Fibroblast of the aortic adventitia (primary cell): ENCODE results near the gene TMF1. TPM values are rescaled to one million over a fixed set of nuclear protein-coding genes. Genes with fewer than 3 reads are reported as not detected.

Experiments
- DNase-seq: peaks from one replicate; pipeline ENCODE4 v3.0.0-alpha.2; 2010; ENCODE audit warnings: low read depth
- H3K4me3 ChIP-seq: 2 replicates; pipeline ENCODE4 v1.5.1; 2011; ENCODE audit warnings: low read depth, mild to moderate bottlenecking, control low read depth, low read length, moderate library complexity
- CTCF ChIP-seq: IDR thresholded peaks from 2 replicates; pipeline ENCODE4 v1.5.1; 2011; ENCODE audit warnings: mild to moderate bottlenecking, low read length, control low read depth, inconsistent platforms; ENCODE audit not compliant: insufficient read depth
- total RNA-seq: library from RNA; depleted of rRNA; stranded (reverse); fragments of >200 nt; gene quantifications from 2 replicates; pipeline ENCODE4 v1.2.3, GENCODE V29; 2012; ENCODE audit warnings: low replicate concordance

TMF1 gene
- total RNA-seq, 1 donor = 41.0 TPM

DNA sequence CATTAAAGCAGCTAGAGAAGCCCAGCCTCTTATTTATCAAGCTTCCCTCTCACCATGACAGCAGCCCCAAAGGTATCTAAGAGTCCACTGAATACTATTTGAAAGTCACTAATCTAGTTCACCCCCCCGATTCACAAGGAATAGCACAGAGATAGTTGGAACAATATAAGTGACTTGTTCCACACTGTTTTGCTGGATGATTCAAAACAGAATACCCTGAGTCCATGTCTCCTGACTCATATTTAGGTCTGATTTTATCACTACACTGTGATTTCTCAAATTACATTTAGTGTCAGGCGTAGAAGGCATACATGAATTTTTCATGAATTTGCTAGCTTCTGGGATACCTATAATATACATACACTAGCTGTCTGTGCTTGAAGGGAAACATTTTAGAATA is 20.0 kb downstream of the TMF1 start:
- H3K4me3 ChIP-seq = no peak overlapping the region
- peak; percentile 39 for DNase-seq
- TF ChIP-seq CTCF = no peak

DNA sequence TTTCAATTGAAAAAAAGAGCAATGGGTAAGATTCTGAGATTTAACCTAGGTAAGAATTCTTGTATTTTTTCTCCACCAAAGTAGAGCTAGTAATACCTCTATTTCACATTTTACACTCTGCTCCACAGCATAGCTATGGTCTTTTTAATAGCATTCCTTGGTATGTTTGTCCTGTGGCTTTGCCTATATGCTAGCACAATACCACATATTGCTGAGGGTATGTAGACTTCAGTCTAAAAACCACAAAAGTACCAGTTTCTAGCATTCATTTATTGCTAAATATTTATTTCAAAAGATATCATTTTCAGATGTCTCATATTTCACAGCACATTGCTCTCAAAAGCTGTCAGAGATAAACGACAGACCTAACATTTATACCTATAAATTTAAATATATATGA is 20.5 kb downstream of the TMF1 start:
- H3K4me3 ChIP-seq = no peak overlapping the region
- TF ChIP-seq CTCF = no peak
- DNase-seq = no peak

DNA sequence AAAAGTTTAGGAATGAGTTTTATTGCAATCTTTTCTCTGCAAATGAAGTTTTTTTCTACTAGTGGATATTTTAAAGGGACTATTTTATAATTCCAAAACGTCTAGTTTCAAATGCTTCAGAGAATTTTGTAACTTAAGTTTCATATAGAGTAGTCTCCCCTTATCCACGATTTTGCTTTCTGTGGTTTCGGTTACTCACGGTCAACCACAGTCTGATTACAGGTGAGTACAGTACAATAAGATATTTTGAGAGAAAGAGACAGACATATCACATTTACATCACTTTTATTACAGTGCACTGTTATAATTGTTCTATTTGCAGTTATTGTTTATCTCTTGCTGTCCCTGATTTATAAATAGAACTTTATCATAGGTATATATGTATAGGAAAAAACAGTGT is 31.3 kb downstream of the TMF1 start:
- no peak overlapping the region for H3K4me3 ChIP-seq
- TF ChIP-seq CTCF = no peak
- DNase-seq = no peak

- peak; percentile 27 for TF ChIP-seq CTCF
- H3K4me3 ChIP-seq = no peak overlapping the region
- no peak for DNase-seq
These were observed 31.7 kb downstream of the TMF1 start for GRCh38 chr3:69020424-69020823.

DNA sequence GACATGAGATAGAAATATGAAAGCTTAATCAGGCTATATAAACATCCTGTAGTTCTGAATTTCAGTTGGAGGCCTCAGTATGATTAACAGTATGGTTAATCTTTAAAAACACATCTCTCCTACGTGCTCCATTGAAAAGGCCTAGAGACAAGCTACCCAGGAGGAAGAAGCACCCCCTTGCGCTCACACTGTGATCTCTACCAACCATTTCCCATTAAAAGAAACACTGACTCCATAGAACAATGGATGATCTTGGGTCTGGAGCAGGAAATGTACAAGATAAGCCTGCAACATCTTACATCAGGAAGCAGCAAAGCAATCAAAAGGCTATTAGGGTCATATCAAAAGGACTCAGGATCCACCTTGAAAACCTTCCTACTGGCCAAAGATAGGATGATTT is 35.2 kb downstream of the TMF1 start:
- no peak for TF ChIP-seq CTCF
- H3K4me3 ChIP-seq = no peak overlapping the region
- DNase-seq = no peak

DNA sequence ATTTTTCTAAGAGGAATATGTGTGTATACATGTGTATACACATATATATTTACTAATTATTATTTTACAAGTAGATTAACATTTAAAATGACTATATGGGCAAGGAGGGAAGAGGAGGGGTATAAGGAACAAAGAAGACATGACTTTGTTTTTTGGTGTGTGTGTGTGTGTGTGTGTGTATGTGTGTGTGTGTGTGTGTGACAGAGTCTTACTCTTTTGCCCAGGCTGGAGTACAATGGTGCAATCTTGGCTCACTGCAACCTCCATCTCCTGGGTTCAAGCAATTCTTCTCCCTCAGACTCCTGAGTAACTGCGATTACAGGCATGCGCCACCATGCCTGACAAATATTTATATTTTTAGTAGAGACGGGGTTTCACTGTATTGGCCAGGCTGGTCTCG is 36.0 kb downstream of the TMF1 start:
- TF ChIP-seq CTCF = no peak
- DNase-seq = no peak
- H3K4me3 ChIP-seq = no peak overlapping the region

GRCh38 chr3:69014022-69014580 is 38.0 kb downstream of the TMF1 start:
- no peak for TF ChIP-seq CTCF

More at GRCh38 chr3:69014022-69014580, 38.0 kb downstream of the TMF1 start:
- peak overlapping the region; percentile 74 for H3K4me3 ChIP-seq
- DNase-seq = no peak
